Breast epithelium (tissue), 3 donors: ENCODE measurements around the gene LMCD1.

Experiments
- POLR2A ChIP-seq: fragments of 450-650 bp; IDR thresholded peaks from one replicate; pipeline ENCODE4 v1.6.1; 2016; ENCODE audit warnings: antibody characterized with exemption, mild to moderate bottlenecking, moderate library complexity
- POLR2AphosphoS5 ChIP-seq, 3 donors: sonication (generic); formaldehyde crosslinking; IDR thresholded peaks; one replicate each; pipeline ENCODE4 v1.6.1; 2017; ENCODE audit warnings: antibody characterized with exemption in 3 of 3
- TF ChIP-seq, protein P1 (sequence below), 3 donors: fragments of 450-650 bp; IDR thresholded peaks; one replicate each; pipeline ENCODE4 v1.5.1; 2016 to 2017; ENCODE audit warnings: antibody characterized with exemption in 3 of 3, mild to moderate bottlenecking in 3 of 3, moderate library complexity in 3 of 3

DNA sequence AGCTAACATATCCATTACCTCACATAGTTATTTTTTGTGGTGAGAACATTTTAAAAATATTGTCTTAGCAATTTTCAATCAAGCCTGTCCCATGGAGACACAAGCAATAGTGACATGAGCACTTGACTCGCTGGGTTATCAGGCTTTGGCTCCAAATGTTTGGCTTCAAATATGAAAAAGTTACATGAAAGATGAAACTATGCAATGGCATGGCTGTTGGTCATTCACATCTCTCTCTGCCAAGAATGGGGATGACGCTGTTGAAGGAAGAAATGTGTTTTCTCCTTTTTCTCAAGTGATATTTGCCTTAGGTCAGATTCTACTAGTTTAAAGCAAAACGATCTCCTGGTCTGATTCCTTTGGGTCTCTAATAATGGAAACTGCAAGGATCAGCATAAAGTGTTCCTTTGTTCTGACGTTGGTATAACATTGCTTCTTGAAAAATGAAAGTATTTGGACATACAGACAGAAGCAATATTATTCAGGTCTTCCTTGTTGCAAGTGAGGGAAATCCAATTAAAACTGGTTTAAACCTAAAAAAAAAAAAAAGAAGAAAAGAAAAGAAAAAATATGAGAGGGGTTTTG is 71.8 kb downstream of the LMCD1 start:
- TF ChIP-seq, protein P1, sequence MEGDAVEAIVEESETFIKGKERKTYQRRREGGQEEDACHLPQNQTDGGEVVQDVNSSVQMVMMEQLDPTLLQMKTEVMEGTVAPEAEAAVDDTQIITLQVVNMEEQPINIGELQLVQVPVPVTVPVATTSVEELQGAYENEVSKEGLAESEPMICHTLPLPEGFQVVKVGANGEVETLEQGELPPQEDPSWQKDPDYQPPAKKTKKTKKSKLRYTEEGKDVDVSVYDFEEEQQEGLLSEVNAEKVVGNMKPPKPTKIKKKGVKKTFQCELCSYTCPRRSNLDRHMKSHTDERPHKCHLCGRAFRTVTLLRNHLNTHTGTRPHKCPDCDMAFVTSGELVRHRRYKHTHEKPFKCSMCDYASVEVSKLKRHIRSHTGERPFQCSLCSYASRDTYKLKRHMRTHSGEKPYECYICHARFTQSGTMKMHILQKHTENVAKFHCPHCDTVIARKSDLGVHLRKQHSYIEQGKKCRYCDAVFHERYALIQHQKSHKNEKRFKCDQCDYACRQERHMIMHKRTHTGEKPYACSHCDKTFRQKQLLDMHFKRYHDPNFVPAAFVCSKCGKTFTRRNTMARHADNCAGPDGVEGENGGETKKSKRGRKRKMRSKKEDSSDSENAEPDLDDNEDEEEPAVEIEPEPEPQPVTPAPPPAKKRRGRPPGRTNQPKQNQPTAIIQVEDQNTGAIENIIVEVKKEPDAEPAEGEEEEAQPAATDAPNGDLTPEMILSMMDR (IDR thresholded peaks at IDR 0.05), result no peak
- no peak for TF ChIP-seq POLR2A
- no peak for TF ChIP-seq POLR2AphosphoS5 (IDR thresholded peaks at IDR 0.05)
